OCI-LY7 (cell line): Measurements from ENCODE around the gene KIZ. TPM values are rescaled to one million over a fixed set of nuclear protein-coding genes. Genes with fewer than 3 reads are reported as not detected.

ENCODE experiments used
- BruUV-seq: library from RNA; stranded (reverse); fragments of 400-500 nt; replicated peaks from 2 replicates; lab custom pipeline; 2021; lab: Mats Ljungman, UMichigan
- CTCF ChIA-PET: fragments of 300-600 bp; sonication (Branson Sonifier 250); formaldehyde crosslinking; loops from one replicate; lab custom pipeline; 2022; ENCODE audit warnings: antibody characterized with exemption; ENCODE audit not compliant: unreplicated experiment; lab: Charles Lee
- POLR2A ChIA-PET: fragments of 300-600 bp; sonication (Branson Sonifier 250); formaldehyde crosslinking; loops from one replicate; lab custom pipeline; 2022; ENCODE audit warnings: antibody characterized with exemption; lab: Charles Lee
- DNase-seq: peaks from one replicate; pipeline ENCODE4 v3.0.0-alpha.2; 2015; ENCODE audit warnings: low spot score
- H2AFZ ChIP-seq: fragments of 200-600 bp; sonication (generic), shearing (Covaris generic); 2 replicates; pipeline ENCODE4 v1.6.1; 2014; ENCODE audit warnings: mild to moderate bottlenecking, antibody characterized with exemption, low read length, moderate library complexity
- H3K27ac ChIP-seq: fragments of 200-600 bp; sonication (generic); 2 replicates; pipeline ENCODE4 v1.5.1; 2014; ENCODE audit warnings: mixed run types, low read depth, mild to moderate bottlenecking, moderate library complexity, low read length, inconsistent platforms; ENCODE audit not compliant: poor library complexity, severe bottlenecking
- H3K36me3 ChIP-seq: fragments of 200-600 bp; sonication (generic); 2 replicates; pipeline ENCODE4 v1.6.1; 2014; ENCODE audit warnings: mild to moderate bottlenecking, antibody characterized with exemption, low read length, moderate library complexity, mixed read lengths; ENCODE audit not compliant: insufficient read depth
- H3K4me1 ChIP-seq: fragments of 200-600 bp; sonication (generic); 2 replicates; pipeline ENCODE4 v1.5.1; 2014; ENCODE audit warnings: mild to moderate bottlenecking, low read length; ENCODE audit not compliant: insufficient read depth, poor library complexity, severe bottlenecking
- H3K4me2 ChIP-seq: fragments of 200-600 bp; sonication (generic); 2 replicates; pipeline ENCODE4 v1.6.1; 2014; ENCODE audit warnings: mild to moderate bottlenecking, low read length
- H3K4me3 ChIP-seq: fragments of 200-600 bp; sonication (generic); 2 replicates; pipeline ENCODE4 v1.5.1; 2014; ENCODE audit warnings: mild to moderate bottlenecking, low read depth, low read length; ENCODE audit not compliant: poor library complexity, severe bottlenecking
- H3K79me2 ChIP-seq: fragments of 200-600 bp; sonication (generic); 2 replicates; pipeline ENCODE4 v1.6.1; 2016; ENCODE audit warnings: low read depth, mild to moderate bottlenecking, low read length, moderate library complexity, mixed read lengths; ENCODE audit not compliant: insufficient read depth
- H3K9me2 ChIP-seq: fragments of 200-600 bp; sonication (generic); 2 replicates; pipeline ENCODE4 v1.6.1; 2016; ENCODE audit warnings: mild to moderate bottlenecking, low read length, mixed read lengths; ENCODE audit not compliant: insufficient read depth
- H3K9me3 ChIP-seq: fragments of 200-600 bp; sonication (generic); 2 replicates; pipeline ENCODE4 v1.6.1; 2014; ENCODE audit warnings: mild to moderate bottlenecking, mixed run types, low read length, mixed read lengths
- H4K20me1 ChIP-seq: fragments of 200-600 bp; sonication (generic); 2 replicates; pipeline ENCODE4 v1.6.1; 2014; ENCODE audit warnings: mild to moderate bottlenecking, antibody characterized with exemption, low read length, moderate library complexity, mixed read lengths; ENCODE audit not compliant: insufficient read depth
- EZH2phosphoT487 ChIP-seq: fragments of 200-600 bp; sonication (generic); IDR thresholded peaks from 2 replicates; pipeline ENCODE4 v1.6.1; 2018; ENCODE audit warnings: low read depth, borderline replicate concordance, mild to moderate bottlenecking, mixed run types, antibody characterized with exemption, low read length, moderate library complexity, mixed read lengths
- intact Hi-C: fragments of 100-400 bp; cut with micrococcal nuclease; formaldehyde crosslinking; loops from one replicate; pipeline ENCODE4 v1.10.0; 2022; ENCODE audit not compliant: unreplicated experiment
- total RNA-seq, 2 experiments: library from RNA; depleted of rRNA in 1 of 2; stranded (reverse); fragments of >200 nt in 1 of 2; shearing (Covaris generic) in 1 of 2; gene quantifications; 2 replicates each; pipeline ENCODE4 v1.2.3, GENCODE V29; 2014 to 2022
- TF ChIP-seq, protein P1 (sequence below): fragments of 200-600 bp; sonication (generic); conservative IDR thresholded peaks from 2 replicates; pipeline ENCODE4 v1.5.1; 2014; ENCODE audit warnings: mild to moderate bottlenecking, antibody characterized with exemption, low read length, moderate library complexity, mixed read lengths

Gene KIZ
- total RNA-seq, 2 experiments from 2014 or later = 16.0 to 23.7 TPM

DNA sequence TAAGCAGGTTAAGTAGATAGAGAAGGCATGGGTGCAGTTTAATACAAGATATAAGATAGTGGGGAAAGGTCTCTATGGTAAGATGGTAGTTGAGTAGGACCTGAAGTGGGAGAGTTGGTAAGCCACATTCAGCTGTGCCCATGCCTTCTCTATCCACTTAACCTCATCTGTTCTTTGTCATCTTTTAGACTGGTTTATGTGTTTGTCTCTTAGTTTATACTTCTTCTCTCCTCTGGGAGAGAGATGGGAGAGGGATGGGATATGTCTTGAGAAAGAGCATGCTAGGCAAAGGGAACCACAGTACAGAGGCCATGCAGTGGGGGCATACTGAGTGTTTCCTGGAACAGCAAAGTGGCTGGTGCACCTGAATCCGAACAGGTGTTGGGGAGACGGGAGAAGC is 46.7 kb downstream of the KIZ start:
- Histone ChIP-seq H3K4me3 (no peak overlapping the region), H4K20me1 (no peaks in the 10 kb centered on the region), H3K4me2 (no peak overlapping the region), H2AFZ (no peak overlapping the region), H3K9me2 (no peaks in the 10 kb centered on the region), H3K79me2 (no peaks in the 10 kb centered on the region), H3K27ac (no peak overlapping the region), H3K9me3 (peaks cover 8% of the 10 kb centered on the region), H3K4me1 (peaks cover 6% of the 10 kb centered on the region), H3K36me3 (no peaks in the 10 kb centered on the region)
- CTCF ChIA-PET = no interaction called here
- TF ChIP-seq EZH2phosphoT487 = no peak
- TF ChIP-seq, protein P1, sequence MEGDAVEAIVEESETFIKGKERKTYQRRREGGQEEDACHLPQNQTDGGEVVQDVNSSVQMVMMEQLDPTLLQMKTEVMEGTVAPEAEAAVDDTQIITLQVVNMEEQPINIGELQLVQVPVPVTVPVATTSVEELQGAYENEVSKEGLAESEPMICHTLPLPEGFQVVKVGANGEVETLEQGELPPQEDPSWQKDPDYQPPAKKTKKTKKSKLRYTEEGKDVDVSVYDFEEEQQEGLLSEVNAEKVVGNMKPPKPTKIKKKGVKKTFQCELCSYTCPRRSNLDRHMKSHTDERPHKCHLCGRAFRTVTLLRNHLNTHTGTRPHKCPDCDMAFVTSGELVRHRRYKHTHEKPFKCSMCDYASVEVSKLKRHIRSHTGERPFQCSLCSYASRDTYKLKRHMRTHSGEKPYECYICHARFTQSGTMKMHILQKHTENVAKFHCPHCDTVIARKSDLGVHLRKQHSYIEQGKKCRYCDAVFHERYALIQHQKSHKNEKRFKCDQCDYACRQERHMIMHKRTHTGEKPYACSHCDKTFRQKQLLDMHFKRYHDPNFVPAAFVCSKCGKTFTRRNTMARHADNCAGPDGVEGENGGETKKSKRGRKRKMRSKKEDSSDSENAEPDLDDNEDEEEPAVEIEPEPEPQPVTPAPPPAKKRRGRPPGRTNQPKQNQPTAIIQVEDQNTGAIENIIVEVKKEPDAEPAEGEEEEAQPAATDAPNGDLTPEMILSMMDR = no peak
- POLR2A ChIA-PET = interaction anchor here (0.6 to 1.1 kb wide), 2 partner anchors 26 to 177 kb away, joined by 3 read pairs; no protein-coding TSS in a partner anchor
- BruUV-seq = no TSS peak
- intact Hi-C loops = no loop called here
- no peak for DNase-seq

DNA sequence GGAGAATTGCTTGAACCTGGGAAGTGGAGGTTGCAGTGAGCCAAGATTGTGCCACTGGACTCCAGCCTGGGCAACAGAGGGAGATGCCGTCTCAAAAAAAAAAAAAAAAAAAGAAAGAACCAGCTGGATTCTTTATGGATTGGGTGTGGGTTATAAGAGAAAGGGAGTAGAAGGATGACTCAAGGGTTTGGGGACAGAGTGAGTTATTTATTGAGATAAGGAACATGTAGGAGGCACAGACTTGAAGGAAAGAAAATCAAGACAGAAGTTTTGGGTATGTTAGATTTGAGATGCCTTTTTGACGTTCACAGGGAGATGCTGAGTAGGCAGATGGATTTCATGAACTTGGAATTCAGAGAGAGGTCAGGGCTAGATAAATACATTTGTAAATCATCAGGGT is 47.6 kb downstream of the KIZ start:
- BruUV-seq = no TSS peak
- ChIA-PET CTCF (no interaction called here), POLR2A (interaction anchor here (1.1 kb wide), 1 partner anchor 27 kb away, joined by 3 read pairs; no protein-coding TSS in a partner anchor)
- TF ChIP-seq EZH2phosphoT487 = no peak
- TF ChIP-seq, protein P1 = no peak
- Histone ChIP-seq H3K4me2 (no peak overlapping the region), H3K79me2 (no peaks in the 10 kb centered on the region), H3K4me3 (no peak overlapping the region), H3K36me3 (no peaks in the 10 kb centered on the region), H2AFZ (no peak overlapping the region), H3K9me2 (no peaks in the 10 kb centered on the region), H3K4me1 (peaks cover 6% of the 10 kb centered on the region), H3K9me3 (peaks cover 13% of the 10 kb centered on the region), H4K20me1 (no peaks in the 10 kb centered on the region), H3K27ac (no peak overlapping the region)
- DNase-seq = no peak
- intact Hi-C loops = no loop called here

DNA sequence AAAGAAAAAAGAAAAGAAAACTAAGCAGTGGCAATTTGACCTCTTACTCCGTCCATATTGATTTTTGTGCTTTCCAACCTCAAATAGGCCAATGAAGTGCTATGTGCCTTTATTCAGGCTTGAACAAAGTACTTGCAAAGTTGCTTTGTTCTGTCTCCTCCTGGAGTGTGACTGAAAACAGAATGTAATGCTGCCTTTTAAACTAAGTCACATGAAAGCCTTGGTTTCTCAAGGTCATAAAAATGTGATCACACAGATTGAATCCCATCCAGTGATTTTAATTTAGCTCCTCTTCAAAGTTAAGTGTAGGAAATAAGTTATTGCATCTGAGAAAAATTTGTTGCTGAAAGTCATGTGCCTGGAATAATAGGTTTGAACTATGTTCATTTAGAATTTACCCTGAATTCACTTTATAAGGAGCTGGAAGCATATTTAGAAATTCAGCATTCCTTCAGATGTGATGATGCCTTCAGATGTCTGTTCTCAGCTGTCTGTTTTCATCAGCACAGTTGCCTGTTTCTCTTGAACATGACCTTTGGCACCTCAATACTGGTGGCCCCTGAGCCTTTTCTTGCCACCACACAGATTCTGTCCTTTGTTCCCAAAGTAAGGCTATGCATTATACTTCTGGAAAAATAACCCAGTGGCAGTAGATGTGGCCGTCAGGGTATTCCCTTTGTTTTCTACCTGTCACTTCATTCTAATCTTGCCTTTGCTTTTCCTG is 48.8 kb downstream of the KIZ start:
- H3K79me2 ChIP-seq = no peaks in the 10 kb centered on the region
- H3K4me2 ChIP-seq = no peak overlapping the region
- H3K27ac ChIP-seq = no peak overlapping the region
- no peak for DNase-seq
- no TSS peak for BruUV-seq
- POLR2A ChIA-PET = interaction anchor here (0.8 kb wide), 1 partner anchor 394 kb away, joined by 3 read pairs; no protein-coding TSS in a partner anchor
- peaks cover 6% of the 10 kb centered on the region for H3K4me1 ChIP-seq
- no peak overlapping the region for H3K4me3 ChIP-seq
- H2AFZ ChIP-seq = no peak overlapping the region
- CTCF ChIA-PET = no interaction called here
- H3K9me2 ChIP-seq = no peaks in the 10 kb centered on the region
- H3K36me3 ChIP-seq = no peaks in the 10 kb centered on the region
- H4K20me1 ChIP-seq = no peaks in the 10 kb centered on the region
- TF ChIP-seq EZH2phosphoT487 = no peak
- H3K9me3 ChIP-seq = peaks cover 13% of the 10 kb centered on the region
- intact Hi-C loops = no loop called here
